ENCODE data around the gene METTL1. TPM values are rescaled to one million over a fixed set of nuclear protein-coding genes. Genes with fewer than 3 reads are reported as not detected.

Gene METTL1
- total RNA-seq, 4 donors from 2014 or later = 6.5 to 22.7 (median 17.9) TPM

DNA sequence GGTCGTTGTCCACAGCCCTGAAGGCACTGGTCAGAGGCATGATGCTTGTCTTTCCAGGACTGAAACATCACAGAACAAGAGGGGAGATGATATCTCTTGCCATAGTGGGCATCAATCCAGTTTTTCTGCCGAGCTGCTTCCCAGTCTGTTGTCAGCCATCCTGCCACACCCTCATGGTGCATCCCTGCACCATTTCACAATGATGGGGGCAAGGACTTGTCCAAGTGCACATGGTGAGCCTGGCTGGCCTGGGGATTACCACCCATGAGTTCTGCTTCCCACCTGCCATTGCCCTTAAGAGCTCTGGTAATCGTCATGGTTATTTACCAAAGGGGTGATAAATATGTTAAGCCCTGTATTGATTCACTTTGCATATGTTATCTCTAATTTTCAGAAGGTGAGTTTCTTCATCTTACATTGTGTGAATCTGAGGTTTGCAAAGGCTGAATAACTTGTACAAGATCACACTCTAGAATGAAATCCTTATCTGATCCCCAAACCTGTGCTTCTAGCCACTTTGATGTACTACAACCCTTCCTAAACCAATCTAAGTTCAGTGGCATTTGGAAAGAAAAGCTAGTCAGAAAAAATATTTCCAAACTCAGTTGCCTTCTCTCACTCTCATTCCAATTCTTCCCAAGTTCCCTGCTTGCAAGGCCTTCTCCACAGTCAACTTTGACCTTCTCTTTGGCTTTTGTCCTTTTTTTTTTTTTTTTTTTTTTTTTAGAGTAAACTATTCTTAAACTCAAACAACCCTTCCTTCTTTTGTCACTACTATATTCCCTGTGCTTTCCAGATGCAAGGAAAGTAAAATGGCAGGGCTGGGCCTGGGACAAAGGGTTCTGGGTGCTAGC is 44.3 kb upstream of the METTL1 start:
- H3K36me3 ChIP-seq = peaks cover 0 to 37% of the 10 kb centered on the region in 2 donors
- no peaks in the 10 kb centered on the region for H3K27me3 ChIP-seq
- in situ Hi-C loops (cut with MboI; ENCODE audit: low sequenced_read_pairs in 4 of 4) = no loop called here
- H3K4me3 ChIP-seq = no peak overlapping the region
- H3K9me3 ChIP-seq = no peaks in the 10 kb centered on the region
- H3K27ac ChIP-seq = peak overlapping the region; percentile 40 to 70 (median 50)
- intact Hi-C loops (cut with DNase I; ENCODE audit: low total_unique reads) = no loop called here
- no peak for TF ChIP-seq POLR2A (IDR thresholded peaks at IDR 0.05)
- TF ChIP-seq, protein P1, sequence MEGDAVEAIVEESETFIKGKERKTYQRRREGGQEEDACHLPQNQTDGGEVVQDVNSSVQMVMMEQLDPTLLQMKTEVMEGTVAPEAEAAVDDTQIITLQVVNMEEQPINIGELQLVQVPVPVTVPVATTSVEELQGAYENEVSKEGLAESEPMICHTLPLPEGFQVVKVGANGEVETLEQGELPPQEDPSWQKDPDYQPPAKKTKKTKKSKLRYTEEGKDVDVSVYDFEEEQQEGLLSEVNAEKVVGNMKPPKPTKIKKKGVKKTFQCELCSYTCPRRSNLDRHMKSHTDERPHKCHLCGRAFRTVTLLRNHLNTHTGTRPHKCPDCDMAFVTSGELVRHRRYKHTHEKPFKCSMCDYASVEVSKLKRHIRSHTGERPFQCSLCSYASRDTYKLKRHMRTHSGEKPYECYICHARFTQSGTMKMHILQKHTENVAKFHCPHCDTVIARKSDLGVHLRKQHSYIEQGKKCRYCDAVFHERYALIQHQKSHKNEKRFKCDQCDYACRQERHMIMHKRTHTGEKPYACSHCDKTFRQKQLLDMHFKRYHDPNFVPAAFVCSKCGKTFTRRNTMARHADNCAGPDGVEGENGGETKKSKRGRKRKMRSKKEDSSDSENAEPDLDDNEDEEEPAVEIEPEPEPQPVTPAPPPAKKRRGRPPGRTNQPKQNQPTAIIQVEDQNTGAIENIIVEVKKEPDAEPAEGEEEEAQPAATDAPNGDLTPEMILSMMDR (IDR thresholded peaks at IDR 0.05 in 4 of 5, conservative IDR thresholded peaks at IDR 0.05 in 1 of 5) = no peak
- DNase-seq = no peak
- ATAC-seq = peak in 1 of 2 donors; percentile 32
- peaks cover 33 to 37% of the 10 kb centered on the region in 2 donors for H3K4me1 ChIP-seq

DNA sequence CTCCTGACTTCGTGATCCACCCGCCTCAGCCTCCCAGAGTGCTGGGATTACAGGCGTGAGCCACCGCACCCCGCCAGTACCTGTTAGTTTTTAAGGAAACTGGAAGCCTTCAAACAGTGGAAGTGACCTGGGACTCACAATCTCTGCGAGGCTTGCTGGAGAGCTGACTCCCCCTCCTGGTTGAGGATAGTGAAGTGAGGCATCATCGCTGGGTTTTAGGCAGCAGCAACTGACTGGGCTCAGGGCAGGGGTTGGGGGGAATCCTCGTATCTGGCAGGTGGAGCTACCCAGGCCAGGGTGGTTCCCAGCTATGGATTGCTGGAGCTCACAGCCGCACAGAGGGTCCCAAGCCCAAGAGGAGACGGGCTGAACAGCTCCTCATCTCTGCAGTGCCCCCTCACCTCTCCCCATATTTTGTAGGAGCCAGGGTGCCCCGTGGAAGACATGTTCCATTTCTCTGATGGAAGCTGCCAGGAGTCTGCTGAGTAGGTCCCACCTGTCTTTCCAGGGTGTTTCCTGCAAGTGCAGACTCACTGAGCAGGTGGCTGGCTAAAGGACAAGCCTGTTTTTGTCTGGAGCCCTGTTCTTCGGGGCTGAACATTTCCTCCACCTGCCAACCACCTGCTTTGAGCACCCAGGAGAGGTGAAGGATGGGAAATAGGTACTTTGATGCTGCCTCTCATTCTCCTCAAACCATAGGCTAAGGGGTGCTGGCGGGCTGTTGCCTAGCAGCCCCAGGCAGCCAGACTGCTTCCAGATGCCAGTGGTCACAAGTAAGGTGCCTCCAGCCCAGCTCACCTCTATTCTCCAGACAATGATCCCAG is 43.5 kb upstream of the METTL1 start:
- ATAC-seq = peak; percentile 11 to 32
- intact Hi-C loops (cut with DNase I; ENCODE audit: low total_unique reads) = no loop called here
- Histone ChIP-seq H3K27me3 (no peaks in the 10 kb centered on the region), H3K36me3 (peaks cover 0 to 37% of the 10 kb centered on the region in 2 donors), H3K4me3 (no peak overlapping the region), H3K4me1 (peaks cover 33 to 37% of the 10 kb centered on the region in 2 donors), H3K27ac (peak overlapping the region; percentile 2 to 70 (median 46)), H3K9me3 (no peaks in the 10 kb centered on the region)
- TF ChIP-seq, protein P1 (IDR thresholded peaks at IDR 0.05 in 4 of 5, conservative IDR thresholded peaks at IDR 0.05 in 1 of 5) = no peak
- DNase-seq = no peak
- in situ Hi-C loops (cut with MboI; ENCODE audit: low sequenced_read_pairs in 4 of 4) = no loop called here

DNA sequence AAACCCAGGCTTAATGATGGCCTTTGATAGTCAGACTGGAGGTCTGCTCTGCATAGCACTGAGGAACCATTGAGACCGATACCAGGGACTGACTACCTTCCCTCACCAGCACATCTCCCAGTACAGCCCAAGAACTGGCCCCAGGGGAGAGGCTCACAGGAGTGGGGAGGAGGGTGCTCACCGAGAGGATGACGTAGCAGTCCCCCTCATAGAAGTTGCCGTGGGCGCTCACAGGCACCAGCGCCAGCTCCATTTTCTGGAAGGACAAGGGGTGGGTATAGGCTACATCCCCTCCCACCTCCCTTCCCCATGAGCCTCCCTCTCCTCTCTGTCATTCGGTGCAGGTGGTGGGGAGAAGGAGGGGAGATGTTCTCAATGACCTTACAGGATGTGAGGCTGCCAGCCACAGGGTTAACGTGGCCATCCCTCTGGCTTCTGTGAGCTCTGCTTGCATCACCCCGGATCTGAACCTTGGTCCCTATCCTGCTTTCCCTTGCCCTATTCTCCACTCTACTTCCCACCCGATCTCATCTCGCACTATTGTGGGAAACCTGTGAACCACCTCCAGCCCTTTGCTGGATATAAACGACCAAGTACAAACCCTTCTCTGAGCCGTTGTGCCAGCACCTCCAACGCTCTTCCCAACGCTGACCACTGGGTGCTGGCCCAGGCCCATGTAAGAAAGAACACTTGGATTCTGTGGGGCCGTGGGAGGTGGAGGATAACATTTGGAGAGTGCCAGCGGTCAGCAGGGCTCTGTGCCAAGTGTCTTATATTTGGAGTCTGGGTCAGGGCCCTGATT is 42.3 kb upstream of the METTL1 start:
- H3K4me3 ChIP-seq = no peak overlapping the region
- H3K4me1 ChIP-seq = peaks cover 33 to 37% of the 10 kb centered on the region in 2 donors
- TF ChIP-seq, protein P1 (IDR thresholded peaks at IDR 0.05 in 4 of 5, conservative IDR thresholded peaks at IDR 0.05 in 1 of 5) = no peak
- TF ChIP-seq POLR2A (IDR thresholded peaks at IDR 0.05) = no peak
- in situ Hi-C loops (cut with MboI; ENCODE audit: low sequenced_read_pairs in 4 of 4) = no loop called here
- ATAC-seq = no peak
- H3K36me3 ChIP-seq = peaks cover 0 to 44% of the 10 kb centered on the region in 2 donors
- peak overlapping the region in 3 of 4 donors; percentile 40 to 70 (median 53) for H3K27ac ChIP-seq
- no peaks in the 10 kb centered on the region for H3K27me3 ChIP-seq
- no peaks in the 10 kb centered on the region for H3K9me3 ChIP-seq
- intact Hi-C loops (cut with DNase I; ENCODE audit: low total_unique reads) = no loop called here
- DNase-seq = no peak

DNA sequence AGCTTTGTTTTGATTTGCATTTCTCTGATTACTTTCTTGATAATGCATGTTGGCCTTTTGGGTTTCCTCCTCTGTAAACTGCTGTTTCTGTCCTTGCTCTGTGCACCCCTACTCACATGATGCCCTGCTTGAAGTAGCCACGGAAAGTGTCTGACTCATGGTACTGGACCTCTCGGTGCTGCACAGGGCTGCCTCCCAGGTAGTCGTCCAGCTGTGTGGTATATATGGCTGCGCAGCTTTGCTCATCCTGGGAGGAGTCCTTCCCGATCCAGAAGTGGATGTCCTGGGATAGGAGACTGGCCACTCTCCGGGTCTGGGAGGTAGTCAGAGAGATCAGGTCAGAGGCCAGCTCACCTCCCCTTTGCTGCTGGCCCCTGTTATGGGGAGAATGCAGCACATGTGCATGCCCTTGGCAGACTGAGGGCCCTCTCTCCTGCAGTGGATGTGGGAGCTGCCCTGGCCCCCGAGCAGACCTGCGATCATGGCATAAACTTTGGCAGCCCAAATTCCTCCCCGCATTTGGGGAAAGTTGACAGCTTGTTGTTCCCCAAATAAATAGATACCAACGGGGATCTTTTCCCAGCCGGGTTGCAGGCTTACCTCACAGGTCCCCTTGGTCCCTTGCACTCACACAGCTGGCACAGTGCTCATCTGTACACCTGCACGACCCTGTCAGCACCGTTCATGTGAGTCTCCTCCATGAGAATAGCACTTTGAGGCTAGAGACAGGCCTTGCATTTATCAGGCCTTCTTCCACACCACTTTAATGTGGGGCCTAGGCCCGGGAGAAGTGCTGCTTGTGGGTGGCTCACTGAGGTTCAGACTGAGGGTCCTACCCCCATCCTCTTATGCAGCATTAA is 41.4 kb upstream of the METTL1 start:
- H3K9me3 ChIP-seq = no peaks in the 10 kb centered on the region
- peaks cover 33 to 37% of the 10 kb centered on the region in 2 donors for H3K4me1 ChIP-seq
- in situ Hi-C loops (cut with MboI; ENCODE audit: low sequenced_read_pairs in 4 of 4) (no loop called here), intact Hi-C loops (cut with DNase I; ENCODE audit: low total_unique reads) (no loop called here)
- H3K4me3 ChIP-seq = no peak overlapping the region
- peaks cover 0 to 47% of the 10 kb centered on the region in 2 donors for H3K36me3 ChIP-seq
- no peaks in the 10 kb centered on the region for H3K27me3 ChIP-seq
- TF ChIP-seq, protein P1 (IDR thresholded peaks at IDR 0.05 in 4 of 5, conservative IDR thresholded peaks at IDR 0.05 in 1 of 5) = no peak
- TF ChIP-seq POLR2A (IDR thresholded peaks at IDR 0.05) = no peak
- peak overlapping the region in 2 of 4 donors; percentile 40 to 53 for H3K27ac ChIP-seq
- ATAC-seq = no peak
- DNase-seq = no peak
